Measurements from ENCODE around the gene ZNF805. TPM values are rescaled to one million over a fixed set of nuclear protein-coding genes. Genes with fewer than 3 reads are reported as not detected.

Gene ZNF805
- total and polyA plus RNA-seq, 2 of the 13 experiments (the other 11 are each of a cell fraction or from before 2014, with no cell fraction given): 5.1 to 12.8 TPM

DNA sequence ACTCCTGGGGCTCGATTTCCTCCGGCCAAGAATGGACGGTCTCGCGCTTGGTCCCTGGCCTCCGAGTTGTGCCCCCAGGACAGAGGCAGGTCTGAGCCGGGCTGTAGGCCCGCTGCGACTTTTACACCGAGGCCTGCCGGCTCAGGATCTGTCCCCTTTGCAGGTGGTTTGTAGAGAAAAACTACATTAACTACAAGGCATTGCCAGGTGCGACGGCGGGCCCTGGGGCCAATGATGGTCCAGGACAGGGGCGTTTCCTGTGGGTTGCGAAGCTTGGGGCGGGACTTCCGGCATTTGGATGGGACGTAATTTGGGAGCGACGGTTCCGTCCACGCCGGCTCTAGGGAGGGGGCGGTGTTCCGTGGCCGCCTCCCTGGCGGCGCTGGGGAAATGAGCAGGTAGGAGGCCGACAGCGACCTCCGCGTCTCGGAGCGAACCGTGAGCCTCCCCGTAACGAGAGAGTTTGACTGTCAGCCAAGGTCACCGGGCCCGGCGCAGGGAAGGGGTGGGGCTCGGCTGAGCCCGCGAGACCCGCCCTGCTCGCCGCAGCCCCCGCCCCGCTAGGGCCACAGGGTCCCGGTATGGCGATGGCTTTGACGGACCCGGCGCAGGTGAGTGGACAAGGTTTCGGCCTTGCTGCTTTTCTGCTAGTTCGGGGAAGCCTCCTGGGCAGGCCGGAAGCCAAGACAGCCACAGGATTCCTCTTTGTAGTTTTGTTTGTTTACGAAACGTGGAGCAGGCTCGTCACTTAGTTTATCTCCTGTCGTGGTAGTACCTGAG, at the start of gene ZNF805 (continued):
- TF ChIP-seq, protein P1, sequence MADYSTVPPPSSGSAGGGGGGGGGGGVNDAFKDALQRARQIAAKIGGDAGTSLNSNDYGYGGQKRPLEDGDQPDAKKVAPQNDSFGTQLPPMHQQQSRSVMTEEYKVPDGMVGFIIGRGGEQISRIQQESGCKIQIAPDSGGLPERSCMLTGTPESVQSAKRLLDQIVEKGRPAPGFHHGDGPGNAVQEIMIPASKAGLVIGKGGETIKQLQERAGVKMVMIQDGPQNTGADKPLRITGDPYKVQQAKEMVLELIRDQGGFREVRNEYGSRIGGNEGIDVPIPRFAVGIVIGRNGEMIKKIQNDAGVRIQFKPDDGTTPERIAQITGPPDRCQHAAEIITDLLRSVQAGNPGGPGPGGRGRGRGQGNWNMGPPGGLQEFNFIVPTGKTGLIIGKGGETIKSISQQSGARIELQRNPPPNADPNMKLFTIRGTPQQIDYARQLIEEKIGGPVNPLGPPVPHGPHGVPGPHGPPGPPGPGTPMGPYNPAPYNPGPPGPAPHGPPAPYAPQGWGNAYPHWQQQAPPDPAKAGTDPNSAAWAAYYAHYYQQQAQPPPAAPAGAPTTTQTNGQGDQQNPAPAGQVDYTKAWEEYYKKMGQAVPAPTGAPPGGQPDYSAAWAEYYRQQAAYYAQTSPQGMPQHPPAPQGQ (CRISPR knock-in tag; IDR thresholded peaks at IDR 0.05; ENCODE audit: borderline replicate concordance): no peak
- TF ChIP-seq ZNF282 (IDR thresholded peaks at IDR 0.05; ENCODE audit: partially characterized antibody): no peak
- no peak for TF ChIP-seq ZNF629 (CRISPR knock-in tag; conservative IDR thresholded peaks at IDR 0.05)
- TF ChIP-seq, protein P2, sequence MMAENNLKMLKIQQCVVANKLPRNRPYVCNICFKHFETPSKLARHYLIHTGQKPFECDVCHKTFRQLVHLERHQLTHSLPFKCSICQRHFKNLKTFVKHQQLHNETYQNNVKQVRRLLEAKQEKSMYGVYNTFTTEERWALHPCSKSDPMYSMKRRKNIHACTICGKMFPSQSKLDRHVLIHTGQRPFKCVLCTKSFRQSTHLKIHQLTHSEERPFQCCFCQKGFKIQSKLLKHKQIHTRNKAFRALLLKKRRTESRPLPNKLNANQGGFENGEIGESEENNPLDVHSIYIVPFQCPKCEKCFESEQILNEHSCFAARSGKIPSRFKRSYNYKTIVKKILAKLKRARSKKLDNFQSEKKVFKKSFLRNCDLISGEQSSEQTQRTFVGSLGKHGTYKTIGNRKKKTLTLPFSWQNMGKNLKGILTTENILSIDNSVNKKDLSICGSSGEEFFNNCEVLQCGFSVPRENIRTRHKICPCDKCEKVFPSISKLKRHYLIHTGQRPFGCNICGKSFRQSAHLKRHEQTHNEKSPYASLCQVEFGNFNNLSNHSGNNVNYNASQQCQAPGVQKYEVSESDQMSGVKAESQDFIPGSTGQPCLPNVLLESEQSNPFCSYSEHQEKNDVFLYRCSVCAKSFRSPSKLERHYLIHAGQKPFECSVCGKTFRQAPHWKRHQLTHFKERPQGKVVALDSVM (CRISPR knock-in tag; IDR thresholded peaks at IDR 0.05): peak; percentile 85
- TF ChIP-seq ELF1 (CRISPR knock-in tag; IDR thresholded peaks at IDR 0.05): peak; percentile 87
- TF ChIP-seq, protein P3, sequence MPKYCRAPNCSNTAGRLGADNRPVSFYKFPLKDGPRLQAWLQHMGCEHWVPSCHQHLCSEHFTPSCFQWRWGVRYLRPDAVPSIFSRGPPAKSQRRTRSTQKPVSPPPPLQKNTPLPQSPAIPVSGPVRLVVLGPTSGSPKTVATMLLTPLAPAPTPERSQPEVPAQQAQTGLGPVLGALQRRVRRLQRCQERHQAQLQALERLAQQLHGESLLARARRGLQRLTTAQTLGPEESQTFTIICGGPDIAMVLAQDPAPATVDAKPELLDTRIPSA (CRISPR knock-in tag; IDR thresholded peaks at IDR 0.05; ENCODE audit: borderline replicate concordance): peak; percentile 79; the same call in 1 of the 2 replicates
- TF ChIP-seq ZNF619 (CRISPR knock-in tag; IDR thresholded peaks at IDR 0.05): no peak; the same call in 1 of the 2 replicates
- no peak for TF ChIP-seq ZNF138 (CRISPR knock-in tag; IDR thresholded peaks at IDR 0.05; ENCODE audit: low read depth)
- peak; percentile 99 for TF ChIP-seq SP2 (CRISPR knock-in tag; IDR thresholded peaks at IDR 0.05)
- TF ChIP-seq ZNF615 (CRISPR knock-in tag; IDR thresholded peaks at IDR 0.05; ENCODE audit: borderline replicate concordance): no peak
- no peak for TF ChIP-seq ZNF20 (CRISPR knock-in tag; IDR thresholded peaks at IDR 0.05)
- no peak for TF ChIP-seq MIER3 (CRISPR knock-in tag; IDR thresholded peaks at IDR 0.05; ENCODE audit: borderline replicate concordance)
- TF ChIP-seq RELA (CRISPR knock-in tag; IDR thresholded peaks at IDR 0.05): no peak
- TF ChIP-seq ZNF207 (IDR thresholded peaks at IDR 0.05; ENCODE audit: borderline replicate concordance): no peak
- no peak for TF ChIP-seq ZNF205 (CRISPR knock-in tag; IDR thresholded peaks at IDR 0.05)
- TF ChIP-seq, protein P4, sequence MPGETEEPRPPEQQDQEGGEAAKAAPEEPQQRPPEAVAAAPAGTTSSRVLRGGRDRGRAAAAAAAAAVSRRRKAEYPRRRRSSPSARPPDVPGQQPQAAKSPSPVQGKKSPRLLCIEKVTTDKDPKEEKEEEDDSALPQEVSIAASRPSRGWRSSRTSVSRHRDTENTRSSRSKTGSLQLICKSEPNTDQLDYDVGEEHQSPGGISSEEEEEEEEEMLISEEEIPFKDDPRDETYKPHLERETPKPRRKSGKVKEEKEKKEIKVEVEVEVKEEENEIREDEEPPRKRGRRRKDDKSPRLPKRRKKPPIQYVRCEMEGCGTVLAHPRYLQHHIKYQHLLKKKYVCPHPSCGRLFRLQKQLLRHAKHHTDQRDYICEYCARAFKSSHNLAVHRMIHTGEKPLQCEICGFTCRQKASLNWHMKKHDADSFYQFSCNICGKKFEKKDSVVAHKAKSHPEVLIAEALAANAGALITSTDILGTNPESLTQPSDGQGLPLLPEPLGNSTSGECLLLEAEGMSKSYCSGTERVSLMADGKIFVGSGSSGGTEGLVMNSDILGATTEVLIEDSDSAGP (CRISPR knock-in tag; IDR thresholded peaks at IDR 0.05; ENCODE audit: borderline replicate concordance): peak; percentile 91
- TF ChIP-seq ZNF44 (CRISPR knock-in tag; IDR thresholded peaks at IDR 0.05): no peak
- TF ChIP-seq IKZF4 (CRISPR knock-in tag; IDR thresholded peaks at IDR 0.05; ENCODE audit: borderline replicate concordance, low read depth, not compliant biosample characterization): no peak
- TF ChIP-seq, protein P5, sequence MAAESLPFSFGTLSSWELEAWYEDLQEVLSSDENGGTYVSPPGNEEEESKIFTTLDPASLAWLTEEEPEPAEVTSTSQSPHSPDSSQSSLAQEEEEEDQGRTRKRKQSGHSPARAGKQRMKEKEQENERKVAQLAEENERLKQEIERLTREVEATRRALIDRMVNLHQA (CRISPR knock-in tag; IDR thresholded peaks at IDR 0.05): no peak
- TF ChIP-seq, protein P6, sequence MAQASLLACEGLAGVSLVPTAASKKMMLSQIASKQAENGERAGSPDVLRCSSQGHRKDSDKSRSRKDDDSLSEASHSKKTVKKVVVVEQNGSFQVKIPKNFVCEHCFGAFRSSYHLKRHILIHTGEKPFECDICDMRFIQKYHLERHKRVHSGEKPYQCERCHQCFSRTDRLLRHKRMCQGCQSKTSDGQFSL (CRISPR knock-in tag; IDR thresholded peaks at IDR 0.05): no peak

Data from HepG2 (cell line).